A549 (cell line): Measurements from ENCODE around the gene ACSF3.

Source experiments
- BCL3 ChIP-seq: fragments of >200 bp; sonication (Bioruptor Twin); formaldehyde crosslinking; IDR thresholded peaks from 3 replicates; pipeline ENCODE4 v1.6.1; 2016
- CHD2 ChIP-seq: fragments of 150-350 bp; IDR thresholded peaks from 2 replicates; pipeline ENCODE4 v1.6.1; 2014; ENCODE audit warnings: low read length; ENCODE audit not compliant: partially characterized antibody
- CTCF ChIP-seq: fragments of >200 bp; sonication (Bioruptor Twin); formaldehyde crosslinking; IDR thresholded peaks from 3 replicates; pipeline ENCODE4 v1.5.1; 2016
- EP300 ChIP-seq, 2 experiments: fragments of >200 bp; sonication (Bioruptor Twin); formaldehyde crosslinking; IDR thresholded peaks; 2 replicates in 1 of 2; 3 replicates in 1 of 2; pipeline ENCODE4 v1.6.1; 2016 to 2017
- ESRRA ChIP-seq: fragments of 150-350 bp; IDR thresholded peaks from 2 replicates; pipeline ENCODE4 v1.6.1; 2014; ENCODE audit warnings: mild to moderate bottlenecking, low read length, borderline replicate concordance
- HOXA7 ChIP-seq: fragments of 250-450 bp; sonication (Bioruptor Pico); IDR thresholded peaks from 2 replicates; pipeline ENCODE4 v1.5.0; 2020; ENCODE audit warnings: mild to moderate bottlenecking, moderate library complexity
- POLR2A ChIP-seq: IDR thresholded peaks from 2 replicates; pipeline ENCODE4 v1.6.1; 2012; ENCODE audit warnings: mild to moderate bottlenecking, low read length
- POLR2AphosphoS2 ChIP-seq: conservative IDR thresholded peaks from 2 replicates; pipeline ENCODE4 v1.6.1; 2012; ENCODE audit warnings: low read length, improper control_type of control experiment, inconsistent platforms
- RAD21 ChIP-seq, 2 experiments: fragments of >200 bp in 1 of 2; sonication (Bioruptor Twin) in 1 of 2; formaldehyde crosslinking in 1 of 2; IDR thresholded peaks in 1 of 2; conservative IDR thresholded peaks in 1 of 2; 2 replicates in 1 of 2; 3 replicates in 1 of 2; pipeline ENCODE4 v1.6.1; 2012 to 2018; ENCODE audit warnings: inconsistent platforms in 1 of 2
- RARB ChIP-seq: fragments of 250-450 bp; sonication (Bioruptor Pico); IDR thresholded peaks from 2 replicates; pipeline ENCODE4 v1.8.0; 2021; ENCODE audit warnings: mild to moderate bottlenecking, moderate library complexity
- RCOR1 ChIP-seq: fragments of 150-350 bp; IDR thresholded peaks from 2 replicates; pipeline ENCODE4 v1.6.1; 2014; ENCODE audit warnings: antibody characterized with exemption, low read length, low read depth
- REST ChIP-seq: fragments of 200-600 bp; sonication (generic); IDR thresholded peaks from 2 replicates; pipeline ENCODE4 v1.6.1; 2016; ENCODE audit warnings: antibody characterized with exemption, mild to moderate bottlenecking, moderate library complexity
- ZSCAN20 ChIP-seq: fragments of 250-450 bp; sonication (Bioruptor Pico); IDR thresholded peaks from 2 replicates; pipeline ENCODE4 v1.8.0; 2022; ENCODE audit warnings: mild to moderate bottlenecking, moderate library complexity

- no peak for TF ChIP-seq CTCF
- no peak for TF ChIP-seq RCOR1
- TF ChIP-seq POLR2A: no peak
- TF ChIP-seq ZSCAN20 (CRISPR knock-in tag): no peak
- no peak for TF ChIP-seq HOXA7
- TF ChIP-seq CHD2: no peak
- TF ChIP-seq RAD21 (conservative IDR thresholded peaks at IDR 0.05 in 1 of 2, IDR thresholded peaks at IDR 0.05 in 1 of 2): no peak
- TF ChIP-seq BCL3: no peak
- no peak for TF ChIP-seq REST
- no peak for TF ChIP-seq EP300 (IDR thresholded peaks at IDR 0.05)
- no peak for TF ChIP-seq ESRRA
- no peak for TF ChIP-seq RARB (CRISPR knock-in tag)
- no peak for TF ChIP-seq POLR2AphosphoS2
These were observed 49.1 kb upstream of the ACSF3 start for GRCh38 chr16:89044418-89045180.
